HepG2 (cell line): ENCODE data around the gene RPL23. TPM values are rescaled to one million over a fixed set of nuclear protein-coding genes. Genes with fewer than 3 reads are reported as not detected.

Experiments used
- MXD1 ChIP-seq: sonication (generic); formaldehyde crosslinking; IDR thresholded peaks from 2 replicates; pipeline ENCODE4 v1.4.0; 2020; ENCODE audit warnings: mild to moderate bottlenecking, missing genetic modification reagents
- RFX3 ChIP-seq: IDR thresholded peaks from 2 replicates; pipeline ENCODE4 v1.6.1; 2016; ENCODE audit warnings: missing biosample characterization, missing genetic modification reagents
- SP4 ChIP-seq: sonication (generic); formaldehyde crosslinking; IDR thresholded peaks from 2 replicates; pipeline ENCODE4 v1.8.1; 2023; ENCODE audit warnings: mild to moderate bottlenecking, missing genetic modification reagents
- ZBTB21 ChIP-seq: sonication (generic); formaldehyde crosslinking; IDR thresholded peaks from 2 replicates; pipeline ENCODE4 v1.4.0; 2020; ENCODE audit warnings: missing genetic modification reagents
- ZFP1 ChIP-seq: IDR thresholded peaks from 2 replicates; pipeline ENCODE4 v1.6.1; 2016
- ZNF460 ChIP-seq: sonication (generic); formaldehyde crosslinking; IDR thresholded peaks from 2 replicates; pipeline ENCODE4 v1.5.1; 2020; ENCODE audit warnings: missing genetic modification reagents, mild to moderate bottlenecking, borderline replicate concordance
- ZNF547 ChIP-seq: sonication (generic); formaldehyde crosslinking; IDR thresholded peaks from 2 replicates; pipeline ENCODE4 v1.5.1; 2020; ENCODE audit warnings: mild to moderate bottlenecking, missing genetic modification reagents
- ZNF75D ChIP-seq: sonication (generic); formaldehyde crosslinking; IDR thresholded peaks from 2 replicates; pipeline ENCODE4 v1.8.1; 2023; ENCODE audit warnings: missing genetic modification reagents, mild to moderate bottlenecking, borderline replicate concordance
- polyA plus RNA-seq, 8 experiments: library from polyadenylated mRNA; depleted of rRNA in 3 of 8; stranded (reverse) in 7 of 8; unstranded in 1 of 8; fragments of >200 nt; fragmentation: Illumina TruSeq in 4 of 8; extraction: Trizol in 4 of 8; gene quantifications; 2 replicates each; pipeline versions ENCODE4 v1.2.1 to v1.2.3, GENCODE V29; 2011 to 2016; ENCODE audit warnings: low read depth in 4 of 8, missing spikeins in 1 of 8, mixed read lengths in 1 of 8; ENCODE audit not compliant: insufficient read depth in 1 of 8
- total RNA-seq, 5 experiments: library from RNA; depleted of rRNA; stranded (reverse); fragments of >200 nt; fragmentation: Illumina TruSeq; extraction: Trizol; gene quantifications; 2 replicates each; pipeline ENCODE4 v1.2.3, GENCODE V29; 2016; ENCODE audit warnings: low read depth in 1 of 5
- TF ChIP-seq, protein P1 (sequence below): sonication (generic); formaldehyde crosslinking; IDR thresholded peaks from 2 replicates; pipeline ENCODE4 v1.8.0; 2022; ENCODE audit warnings: mild to moderate bottlenecking, missing genetic modification reagents, moderate library complexity
- TF ChIP-seq, protein P2 (sequence below): sonication (generic); formaldehyde crosslinking; IDR thresholded peaks from 2 replicates; pipeline ENCODE4 v1.5.0; 2020; ENCODE audit warnings: missing genetic modification reagents
- TF ChIP-seq, protein P3 (sequence below), 2 experiments: fragments of 450-650 bp in 1 of 2; sonication (generic) in 1 of 2; formaldehyde crosslinking in 1 of 2; IDR thresholded peaks; 2 replicates each; pipeline versions ENCODE4 v1.6.1 to v1.8.0; 2016 to 2022; ENCODE audit warnings: antibody characterized with exemption in 1 of 2, mild to moderate bottlenecking in 1 of 2, missing genetic modification reagents in 1 of 2
- TF ChIP-seq, protein P4 (sequence below): sonication (generic); formaldehyde crosslinking; IDR thresholded peaks from 2 replicates; pipeline ENCODE4 v1.4.0; 2020; ENCODE audit warnings: mild to moderate bottlenecking, missing genetic modification reagents
- TF ChIP-seq, protein P5 (sequence below): sonication (generic); formaldehyde crosslinking; IDR thresholded peaks from 2 replicates; pipeline ENCODE4 v1.5.0; 2020; ENCODE audit warnings: mild to moderate bottlenecking, missing genetic modification reagents

Gene RPL23
- total and polyA plus RNA-seq, 2 of the 13 experiments (the other 11 are each of a cell fraction or from before 2014, with no cell fraction given), result 2,790 to 4,860 TPM

DNA sequence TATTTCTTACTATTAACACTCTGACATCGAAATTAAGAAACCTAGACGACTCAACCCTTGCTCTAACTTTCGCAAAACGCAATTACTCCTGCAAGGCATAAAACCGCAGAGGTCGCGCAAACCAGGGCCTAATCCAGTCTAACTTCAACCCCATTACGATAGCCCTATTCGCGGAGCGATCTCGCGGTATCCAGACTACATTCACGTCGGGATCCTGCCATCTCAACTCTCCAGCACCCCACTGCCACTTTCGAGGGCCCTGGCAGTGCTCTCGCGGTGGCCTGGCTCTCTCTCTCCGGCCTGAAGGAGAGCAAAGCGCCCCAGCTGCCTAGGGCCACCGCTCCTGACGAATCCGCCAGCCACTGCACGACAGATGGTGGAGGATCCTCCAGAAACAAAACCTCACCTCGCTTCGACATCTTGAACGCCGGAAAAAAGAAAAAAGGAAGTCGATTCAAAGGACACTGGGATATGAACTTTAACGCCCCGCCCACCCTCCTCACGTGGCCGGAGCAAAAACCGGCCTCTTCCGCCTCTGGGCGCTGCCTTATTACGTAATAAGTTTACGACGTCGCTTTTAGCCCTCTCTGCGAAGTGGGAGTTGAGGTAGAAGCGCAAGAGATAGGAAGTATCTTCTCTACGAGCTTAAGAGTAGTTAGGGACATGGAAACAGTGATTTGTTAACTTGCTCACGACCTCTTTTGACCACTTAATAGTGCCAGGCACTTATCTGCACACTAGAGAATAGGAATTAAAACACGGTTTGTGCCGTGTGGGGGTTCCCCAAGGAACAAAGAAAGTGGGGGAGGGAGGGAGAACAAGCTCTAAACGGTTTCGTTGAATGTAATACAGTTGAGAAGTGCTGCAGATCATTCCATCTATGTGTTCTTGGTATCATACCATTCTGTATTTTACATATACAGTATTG is at the start of gene RPL23 (continued):
- TF ChIP-seq, protein P1, sequence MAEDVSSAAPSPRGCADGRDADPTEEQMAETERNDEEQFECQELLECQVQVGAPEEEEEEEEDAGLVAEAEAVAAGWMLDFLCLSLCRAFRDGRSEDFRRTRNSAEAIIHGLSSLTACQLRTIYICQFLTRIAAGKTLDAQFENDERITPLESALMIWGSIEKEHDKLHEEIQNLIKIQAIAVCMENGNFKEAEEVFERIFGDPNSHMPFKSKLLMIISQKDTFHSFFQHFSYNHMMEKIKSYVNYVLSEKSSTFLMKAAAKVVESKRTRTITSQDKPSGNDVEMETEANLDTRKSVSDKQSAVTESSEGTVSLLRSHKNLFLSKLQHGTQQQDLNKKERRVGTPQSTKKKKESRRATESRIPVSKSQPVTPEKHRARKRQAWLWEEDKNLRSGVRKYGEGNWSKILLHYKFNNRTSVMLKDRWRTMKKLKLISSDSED, result no peak
- TF ChIP-seq, protein P2, sequence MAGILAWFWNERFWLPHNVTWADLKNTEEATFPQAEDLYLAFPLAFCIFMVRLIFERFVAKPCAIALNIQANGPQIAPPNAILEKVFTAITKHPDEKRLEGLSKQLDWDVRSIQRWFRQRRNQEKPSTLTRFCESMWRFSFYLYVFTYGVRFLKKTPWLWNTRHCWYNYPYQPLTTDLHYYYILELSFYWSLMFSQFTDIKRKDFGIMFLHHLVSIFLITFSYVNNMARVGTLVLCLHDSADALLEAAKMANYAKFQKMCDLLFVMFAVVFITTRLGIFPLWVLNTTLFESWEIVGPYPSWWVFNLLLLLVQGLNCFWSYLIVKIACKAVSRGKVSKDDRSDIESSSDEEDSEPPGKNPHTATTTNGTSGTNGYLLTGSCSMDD, result peak; percentile 93; the same call in 1 of the 2 replicates
- TF ChIP-seq ZBTB21 (CRISPR knock-in tag) (peak; percentile 99), ZFP1 (CRISPR knock-in tag) (peak; percentile 87), ZNF460 (CRISPR knock-in tag) (no peak), SP4 (CRISPR knock-in tag) (peak; percentile 92), ZNF547 (peak; percentile 93), RFX3 (no peak), ZNF75D (CRISPR knock-in tag) (peak; percentile 60; the same call in 1 of the 2 replicates), MXD1 (CRISPR knock-in tag) (peak; percentile 75)
- TF ChIP-seq, protein P3, sequence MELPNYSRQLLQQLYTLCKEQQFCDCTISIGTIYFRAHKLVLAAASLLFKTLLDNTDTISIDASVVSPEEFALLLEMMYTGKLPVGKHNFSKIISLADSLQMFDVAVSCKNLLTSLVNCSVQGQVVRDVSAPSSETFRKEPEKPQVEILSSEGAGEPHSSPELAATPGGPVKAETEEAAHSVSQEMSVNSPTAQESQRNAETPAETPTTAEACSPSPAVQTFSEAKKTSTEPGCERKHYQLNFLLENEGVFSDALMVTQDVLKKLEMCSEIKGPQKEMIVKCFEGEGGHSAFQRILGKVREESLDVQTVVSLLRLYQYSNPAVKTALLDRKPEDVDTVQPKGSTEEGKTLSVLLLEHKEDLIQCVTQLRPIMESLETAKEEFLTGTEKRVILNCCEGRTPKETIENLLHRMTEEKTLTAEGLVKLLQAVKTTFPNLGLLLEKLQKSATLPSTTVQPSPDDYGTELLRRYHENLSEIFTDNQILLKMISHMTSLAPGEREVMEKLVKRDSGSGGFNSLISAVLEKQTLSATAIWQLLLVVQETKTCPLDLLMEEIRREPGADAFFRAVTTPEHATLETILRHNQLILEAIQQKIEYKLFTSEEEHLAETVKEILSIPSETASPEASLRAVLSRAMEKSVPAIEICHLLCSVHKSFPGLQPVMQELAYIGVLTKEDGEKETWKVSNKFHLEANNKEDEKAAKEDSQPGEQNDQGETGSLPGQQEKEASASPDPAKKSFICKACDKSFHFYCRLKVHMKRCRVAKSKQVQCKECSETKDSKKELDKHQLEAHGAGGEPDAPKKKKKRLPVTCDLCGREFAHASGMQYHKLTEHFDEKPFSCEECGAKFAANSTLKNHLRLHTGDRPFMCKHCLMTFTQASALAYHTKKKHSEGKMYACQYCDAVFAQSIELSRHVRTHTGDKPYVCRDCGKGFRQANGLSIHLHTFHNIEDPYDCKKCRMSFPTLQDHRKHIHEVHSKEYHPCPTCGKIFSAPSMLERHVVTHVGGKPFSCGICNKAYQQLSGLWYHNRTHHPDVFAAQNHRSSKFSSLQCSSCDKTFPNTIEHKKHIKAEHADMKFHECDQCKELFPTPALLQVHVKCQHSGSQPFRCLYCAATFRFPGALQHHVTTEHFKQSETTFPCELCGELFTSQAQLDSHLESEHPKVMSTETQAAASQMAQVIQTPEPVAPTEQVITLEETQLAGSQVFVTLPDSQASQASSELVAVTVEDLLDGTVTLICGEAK (IDR thresholded peaks at IDR 0.05), result no peak
- TF ChIP-seq, protein P3 (CRISPR knock-in tag; IDR thresholded peaks at IDR 0.05), result peak; percentile 91
- TF ChIP-seq, protein P4, sequence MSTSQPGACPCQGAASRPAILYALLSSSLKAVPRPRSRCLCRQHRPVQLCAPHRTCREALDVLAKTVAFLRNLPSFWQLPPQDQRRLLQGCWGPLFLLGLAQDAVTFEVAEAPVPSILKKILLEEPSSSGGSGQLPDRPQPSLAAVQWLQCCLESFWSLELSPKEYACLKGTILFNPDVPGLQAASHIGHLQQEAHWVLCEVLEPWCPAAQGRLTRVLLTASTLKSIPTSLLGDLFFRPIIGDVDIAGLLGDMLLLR (CRISPR knock-in tag), result peak; percentile 92
- TF ChIP-seq, protein P5, sequence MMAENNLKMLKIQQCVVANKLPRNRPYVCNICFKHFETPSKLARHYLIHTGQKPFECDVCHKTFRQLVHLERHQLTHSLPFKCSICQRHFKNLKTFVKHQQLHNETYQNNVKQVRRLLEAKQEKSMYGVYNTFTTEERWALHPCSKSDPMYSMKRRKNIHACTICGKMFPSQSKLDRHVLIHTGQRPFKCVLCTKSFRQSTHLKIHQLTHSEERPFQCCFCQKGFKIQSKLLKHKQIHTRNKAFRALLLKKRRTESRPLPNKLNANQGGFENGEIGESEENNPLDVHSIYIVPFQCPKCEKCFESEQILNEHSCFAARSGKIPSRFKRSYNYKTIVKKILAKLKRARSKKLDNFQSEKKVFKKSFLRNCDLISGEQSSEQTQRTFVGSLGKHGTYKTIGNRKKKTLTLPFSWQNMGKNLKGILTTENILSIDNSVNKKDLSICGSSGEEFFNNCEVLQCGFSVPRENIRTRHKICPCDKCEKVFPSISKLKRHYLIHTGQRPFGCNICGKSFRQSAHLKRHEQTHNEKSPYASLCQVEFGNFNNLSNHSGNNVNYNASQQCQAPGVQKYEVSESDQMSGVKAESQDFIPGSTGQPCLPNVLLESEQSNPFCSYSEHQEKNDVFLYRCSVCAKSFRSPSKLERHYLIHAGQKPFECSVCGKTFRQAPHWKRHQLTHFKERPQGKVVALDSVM (CRISPR knock-in tag), result peak; percentile 64
